IMR-90 (cell line): ENCODE measurements around the gene HGF.

Experiments used
- FOS ChIP-seq: fragments of 150-350 bp; IDR thresholded peaks from 2 replicates; pipeline ENCODE4 v1.6.1; 2016; ENCODE audit warnings: low read depth, low read length
- MAZ ChIP-seq: IDR thresholded peaks from 2 replicates; pipeline ENCODE4 v1.6.1; 2012; ENCODE audit warnings: low read depth, mild to moderate bottlenecking, low read length, improper control_type of control experiment, moderate library complexity, borderline replicate concordance
- POLR2A ChIP-seq: IDR thresholded peaks from 2 replicates; pipeline ENCODE4 v1.6.1; 2012; ENCODE audit warnings: mild to moderate bottlenecking, low read depth, low read length
- SMC3 ChIP-seq: fragments of 150-350 bp; IDR thresholded peaks from 2 replicates; pipeline ENCODE4 v1.6.1; 2016; ENCODE audit warnings: low read depth, mild to moderate bottlenecking, antibody characterized with exemption, low read length, moderate library complexity
- TF ChIP-seq, protein P1 (sequence below): conservative IDR thresholded peaks from 2 replicates; pipeline ENCODE4 v1.5.1; 2012; ENCODE audit warnings: mild to moderate bottlenecking, low read depth, low read length, improper control_type of control experiment

DNA sequence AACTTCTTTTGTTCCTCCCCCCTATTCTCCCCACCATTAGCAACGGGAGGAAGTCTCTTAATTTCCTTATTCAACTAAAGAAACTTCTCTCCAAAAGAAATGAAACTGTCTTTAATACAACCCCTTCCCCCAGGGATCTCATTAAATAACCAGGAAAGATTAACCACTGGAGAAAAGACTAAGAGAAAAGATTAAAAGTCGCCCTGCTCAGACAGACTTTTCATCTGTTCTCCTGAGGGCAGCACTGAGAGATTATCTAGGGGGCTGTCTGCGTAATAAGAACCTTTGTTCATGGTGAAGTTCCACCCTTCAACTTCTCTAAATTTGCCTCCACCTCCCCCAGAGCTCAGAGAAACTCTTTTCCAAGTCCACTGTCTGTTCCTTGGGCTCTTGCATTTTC is 105.5 kb downstream of the HGF start:
- TF ChIP-seq, protein P1, sequence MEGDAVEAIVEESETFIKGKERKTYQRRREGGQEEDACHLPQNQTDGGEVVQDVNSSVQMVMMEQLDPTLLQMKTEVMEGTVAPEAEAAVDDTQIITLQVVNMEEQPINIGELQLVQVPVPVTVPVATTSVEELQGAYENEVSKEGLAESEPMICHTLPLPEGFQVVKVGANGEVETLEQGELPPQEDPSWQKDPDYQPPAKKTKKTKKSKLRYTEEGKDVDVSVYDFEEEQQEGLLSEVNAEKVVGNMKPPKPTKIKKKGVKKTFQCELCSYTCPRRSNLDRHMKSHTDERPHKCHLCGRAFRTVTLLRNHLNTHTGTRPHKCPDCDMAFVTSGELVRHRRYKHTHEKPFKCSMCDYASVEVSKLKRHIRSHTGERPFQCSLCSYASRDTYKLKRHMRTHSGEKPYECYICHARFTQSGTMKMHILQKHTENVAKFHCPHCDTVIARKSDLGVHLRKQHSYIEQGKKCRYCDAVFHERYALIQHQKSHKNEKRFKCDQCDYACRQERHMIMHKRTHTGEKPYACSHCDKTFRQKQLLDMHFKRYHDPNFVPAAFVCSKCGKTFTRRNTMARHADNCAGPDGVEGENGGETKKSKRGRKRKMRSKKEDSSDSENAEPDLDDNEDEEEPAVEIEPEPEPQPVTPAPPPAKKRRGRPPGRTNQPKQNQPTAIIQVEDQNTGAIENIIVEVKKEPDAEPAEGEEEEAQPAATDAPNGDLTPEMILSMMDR, result no peak
- TF ChIP-seq MAZ (no peak), POLR2A (no peak), FOS (no peak), SMC3 (no peak)
